Iris pigment epithelial cell (primary cell): ENCODE measurements around the gene FAM234B.
A peak's percentile ranks its signal among the peaks of the same experiment; 100 is the strongest.
"Not testable (repeated sequence)": the region's sequence is repeated elsewhere in the genome, so short reads cannot be mapped to it uniquely, and the experiment has no call there.

Source experiments
- DNase-seq: peaks from one replicate; pipeline ENCODE4 v3.0.0-alpha.2; 2011; ENCODE audit warnings: low read depth

FAM234B gene

GRCh38 chr12:13023811-13024530 lies 20.2 kb upstream of the FAM234B start:
- DNase-seq: peak; percentile 81

GRCh38 chr12:13024531-13024916 lies 19.7 kb upstream of the FAM234B start:
- no peak for DNase-seq

- DNase-seq: no peak
Observed at GRCh38 chr12:13026286-13026685, 17.9 kb upstream of the FAM234B start.

GRCh38 chr12:13027032-13027431 lies 17.1 kb upstream of the FAM234B start:
- DNase-seq: no peak

- no peak for DNase-seq
Observed at GRCh38 chr12:13027508-13027907, 16.7 kb upstream of the FAM234B start.

GRCh38 chr12:13028825-13029570 lies 15.2 kb upstream of the FAM234B start:
- no peak for DNase-seq

- DNase-seq: no peak
Observed at GRCh38 chr12:13030541-13031291, 13.5 kb upstream of the FAM234B start.

GRCh38 chr12:13032164-13032563 lies 12.0 kb upstream of the FAM234B start:
- peak; percentile 37 for DNase-seq

GRCh38 chr12:13033476-13033875 lies 10.7 kb upstream of the FAM234B start:
- DNase-seq: no peak

GRCh38 chr12:13035335-13035734 lies 8.8 kb upstream of the FAM234B start:
- DNase-seq: not testable (repeated sequence)

- no peak for DNase-seq
Observed at GRCh38 chr12:13036881-13037280, 7.3 kb upstream of the FAM234B start.

- peak; percentile 79 for DNase-seq
Observed at GRCh38 chr12:13038491-13039161, 5.6 kb upstream of the FAM234B start.

GRCh38 chr12:13039328-13039956 lies 4.7 kb upstream of the FAM234B start:
- DNase-seq: no peak

GRCh38 chr12:13041224-13041623 lies 3.0 kb upstream of the FAM234B start:
- no peak for DNase-seq

GRCh38 chr12:13042666-13043230 lies 1.4 kb upstream of the FAM234B start:
- DNase-seq: no peak

- no peak for DNase-seq
Observed at GRCh38 chr12:13044906-13045299, 722 bp downstream of the FAM234B start.

- no peak for DNase-seq
Observed at GRCh38 chr12:13045816-13046215, 1.6 kb downstream of the FAM234B start.

GRCh38 chr12:13046964-13047363 lies 2.8 kb downstream of the FAM234B start:
- no peak for DNase-seq

GRCh38 chr12:13049816-13050215 lies 5.6 kb downstream of the FAM234B start:
- peak; percentile 81 for DNase-seq

GRCh38 chr12:13052421-13052820 lies 8.2 kb downstream of the FAM234B start:
- no peak for DNase-seq

- not testable (repeated sequence) for DNase-seq
Observed at GRCh38 chr12:13053617-13054016, 9.4 kb downstream of the FAM234B start.
